ENCODE data around the gene GRB10. TPM values are rescaled to one million over a fixed set of nuclear protein-coding genes. Genes with fewer than 3 reads are reported as not detected.

GRB10 gene
- total and polyA plus RNA-seq, 2 of the 8 experiments (the other 6 are each of a cell fraction or from before 2014, with no cell fraction given), result 35.7 to 97.0 TPM

DNA sequence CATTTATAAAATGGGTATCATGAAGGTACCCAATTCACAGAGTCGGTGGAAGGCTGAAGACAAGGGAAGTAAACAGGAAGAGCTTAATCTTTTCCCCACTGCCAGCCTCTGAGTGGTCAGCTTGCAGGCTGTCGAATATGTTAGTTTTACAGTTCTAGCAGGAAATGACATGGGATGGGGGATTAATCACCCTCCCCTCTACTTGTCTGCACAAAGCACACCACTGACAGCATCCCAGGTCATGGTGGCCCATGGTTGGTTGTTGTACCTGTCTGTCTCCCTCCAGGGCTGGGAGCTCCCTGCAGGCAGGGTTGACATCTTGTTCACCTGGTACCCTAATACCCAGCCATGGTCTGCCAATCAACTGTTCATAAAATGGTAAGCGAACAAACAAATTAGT, 55.6 kb downstream of the GRB10 start (continued):
- no peak for TF ChIP-seq CHD7 (IDR thresholded peaks at IDR 0.05; ENCODE audit: insufficient replicate concordance, low read length)

Data from H1 (cell line).